ENCODE data around the gene CRYGB. TPM values are rescaled to one million over a fixed set of nuclear protein-coding genes. Genes with fewer than 3 reads are reported as not detected.
A peak's percentile ranks its signal among the peaks of the same experiment; 100 is the strongest.

Gene CRYGB
- total RNA-seq, 1 experiment from 2014 or later: not detected

GRCh38 chr2:208142240-208142924 lies 3.6 kb downstream of the CRYGB start:
- no peak overlapping the region for H2BK20ac ChIP-seq (ENCODE audit: low read depth, low read length, poor library complexity, severe bottlenecking)
- no peak overlapping the region for H4K91ac ChIP-seq (ENCODE audit: insufficient read length, low read depth, low read length)
- H3K79me2 ChIP-seq (ENCODE audit: insufficient read depth, low read length): no peaks in the 10 kb centered on the region
- H3K4me1 Mint-ChIP-seq: peaks cover 17 to 22% of the 10 kb centered on the region in 2 experiments
- H3K4me3 Mint-ChIP-seq: peak overlapping the region in 1 of 2 experiments; percentile 18; a peak in 2 of 5 replicates
- peak overlapping the region; percentile 13 to 96 (median 78); a peak in 4 of 7 replicates for H3K27ac Mint-ChIP-seq
- peaks cover 18 to 24% of the 10 kb centered on the region in 2 experiments for H3K9me3 Mint-ChIP-seq
- no peak overlapping the region for H4K5ac ChIP-seq (ENCODE audit: insufficient read length, low read depth, low read length)
- H2BK15ac ChIP-seq (ENCODE audit: low read depth, low read length): no peak overlapping the region
- H3K9me3 ChIP-seq (ENCODE audit: control insufficient read depth, low read depth, low read length): peaks cover 3% of the 10 kb centered on the region
- peak overlapping the region; percentile 59 for H2AFZ ChIP-seq (ENCODE audit: low read length)
- H3T11ph ChIP-seq (ENCODE audit: low read length): no peak overlapping the region
- H3K27ac ChIP-seq (ENCODE audit: insufficient read length, low read depth, low read length): peak overlapping the region; percentile 83
- H2BK5ac ChIP-seq (ENCODE audit: insufficient read length, low read length): no peak overlapping the region
- H3K4ac ChIP-seq (ENCODE audit: low read depth, low read length): 0 out of 2 replicates have a peak overlapping the region, but pooled peaks have one; percentile 37
- peaks cover 2% of the 10 kb centered on the region for H3K4me1 ChIP-seq (ENCODE audit: insufficient read depth, low read length)
- peaks cover 11 to 15% (median 14%) of the 10 kb centered on the region in 3 experiments for H3K36me3 Mint-ChIP-seq (ENCODE audit: insufficient read depth in 1 of 3, low read depth in 3 of 3)
- no peaks in the 10 kb centered on the region for H4K20me1 ChIP-seq (ENCODE audit: control insufficient read depth, insufficient read depth, insufficient read length)
- WGBS (ENCODE audit: extremely low coverage, insufficient read length, low lambda C conversion rate): no CpG with 5 or more reads among the region's 8 CpGs
- no peak overlapping the region for H4K8ac ChIP-seq (replicated peaks; ENCODE audit: insufficient read length, low read depth, low read length)
- peak overlapping the region; percentile 18 for H3K4me2 ChIP-seq (ENCODE audit: insufficient read depth, insufficient read length, low read length)
- H3K9ac ChIP-seq (ENCODE audit: extremely low read depth, insufficient read length, low read length): no peak overlapping the region
- peak overlapping the region; percentile 23 for H2BK120ac ChIP-seq (ENCODE audit: low read depth, low read length, poor library complexity, severe bottlenecking)
- H3K79me1 ChIP-seq (ENCODE audit: insufficient read depth, low read depth, low read length, poor library complexity, severe bottlenecking): no peaks in the 10 kb centered on the region
- no peak overlapping the region for H3K18ac ChIP-seq (ENCODE audit: insufficient read length, low read depth, low read length)
- H2AK5ac ChIP-seq (ENCODE audit: insufficient read length, low read length): no peak overlapping the region
- H3K23ac ChIP-seq (ENCODE audit: insufficient read length, low read depth, low read length): no peak overlapping the region
- TF ChIP-seq CTCF (conservative IDR thresholded peaks at IDR 0.05): no peak
- H3K23me2 ChIP-seq (ENCODE audit: insufficient read length, low read depth, low read length, poor library complexity, severe bottlenecking): no peaks in the 10 kb centered on the region
- H3K56ac ChIP-seq (ENCODE audit: insufficient read length, low read depth, low read length): no peak overlapping the region
- DNase-seq: no peak
- H3K14ac ChIP-seq (ENCODE audit: insufficient read depth, low read length): no peak overlapping the region
- no peaks in the 10 kb centered on the region for H3K27me3 ChIP-seq (ENCODE audit: insufficient read depth, low read length)
- no peaks in the 10 kb centered on the region; the same call in none of the 2 replicates for H3K27me3 Mint-ChIP-seq (ENCODE audit: low read depth)
- H2BK12ac ChIP-seq (ENCODE audit: insufficient read length, low read depth, low read length): no peak overlapping the region

All from H9 (cell line).